B cell (primary cell): ENCODE measurements around the gene LPIN2. TPM values are rescaled to one million over a fixed set of nuclear protein-coding genes. Genes with fewer than 3 reads are reported as not detected.

Experiments used
- ATAC-seq: fragments of 200-7000 bp; cut with Tn5 transposase; one replicate; pipeline ENCODE4 v1.10.0; 2021; ENCODE audit warnings: low read depth, mild to moderate bottlenecking, moderate number of reproducible peaks, moderate library complexity
- CTCF ChIA-PET: fragments of 350-600 bp; sonication (Branson Sonifier 250); formaldehyde crosslinking; loops from one replicate; lab custom pipeline; 2021; ENCODE audit warnings: antibody characterized with exemption, inconsistent platforms; lab: Charles Lee
- POLR2A ChIA-PET: fragments of 350-600 bp; sonication (Branson Sonifier 250); formaldehyde crosslinking; loops from one replicate; lab custom pipeline; 2021; ENCODE audit warnings: antibody characterized with exemption; lab: Charles Lee
- DNase-seq: peaks from one replicate; pipeline ENCODE4 v3.0.0; 2013
- H2AFZ ChIP-seq: 2 replicates; pipeline ENCODE4 v1.6.1; 2012; ENCODE audit warnings: mild to moderate bottlenecking, low read depth, low read length; ENCODE audit not compliant: insufficient read depth, poor library complexity, severe bottlenecking
- H3K27ac ChIP-seq, 2 donors: 1 replicate in 1 of 2; 2 replicates in 1 of 2; pipeline ENCODE4 v1.5.1; 2012 to 2013; ENCODE audit warnings: low read length in 2 of 2, mild to moderate bottlenecking in 2 of 2, moderate library complexity in 1 of 2
- H3K27me3 ChIP-seq, 4 experiments: fragments of 200-600 bp in 1 of 4; sonication (generic) in 1 of 4; replicated peaks in 1 of 4; 1 replicate in 2 of 4; 2 replicates in 2 of 4; pipeline versions ENCODE4 v1.6.1 to v1.7.0; 2013 to 2016; ENCODE audit warnings: low read length in 3 of 4, mild to moderate bottlenecking in 2 of 4, mixed read lengths in 1 of 4, moderate library complexity in 1 of 4; ENCODE audit not compliant: insufficient read depth in 4 of 4, control insufficient read depth in 3 of 4; ENCODE audit errors: control extremely low read depth in 1 of 4
- H3K36me3 ChIP-seq, 2 experiments: replicated peaks in 1 of 2; 1 replicate in 1 of 2; 2 replicates in 1 of 2; pipeline versions ENCODE4 v1.6.1 to v1.7.1; 2013; ENCODE audit warnings: low read length in 1 of 2; ENCODE audit not compliant: insufficient read depth in 2 of 2, control insufficient read depth in 1 of 2; ENCODE audit errors: control extremely low read depth in 1 of 2, extremely low read depth in 1 of 2
- H3K4me1 ChIP-seq, 2 donors: fragments of 200-600 bp in 1 of 2; sonication (generic) in 1 of 2; 1 replicate in 1 of 2; 2 replicates in 1 of 2; pipeline versions ENCODE4 v1.5.1 to v1.6.1; 2013 to 2017; ENCODE audit warnings: low read length in 2 of 2; ENCODE audit not compliant: control insufficient read depth in 2 of 2, insufficient read depth in 2 of 2
- H3K4me2 ChIP-seq: replicated peaks from 2 replicates; pipeline ENCODE3; 2012; ENCODE audit warnings: mild to moderate bottlenecking, low read depth, low read length; ENCODE audit not compliant: poor library complexity, severe bottlenecking
- H3K4me3 ChIP-seq, 5 experiments: fragments of 200-600 bp in 1 of 5; sonication (generic) in 1 of 5; 1 replicate in 3 of 5; 2 replicates in 2 of 5; pipeline versions ENCODE4 v1.5.1 to v1.7.0; 2011 to 2016; ENCODE audit warnings: low read length in 4 of 5, mild to moderate bottlenecking in 4 of 5, low read depth in 2 of 5, control low read depth in 1 of 5, moderate library complexity in 1 of 5; ENCODE audit not compliant: insufficient read depth in 1 of 5; ENCODE audit errors: control extremely low read depth in 1 of 5, extremely low read depth in 1 of 5
- H3K79me2 ChIP-seq: fragments of 200-600 bp; sonication (generic); one replicate; pipeline ENCODE4 v1.6.0; 2016; ENCODE audit warnings: low read length; ENCODE audit not compliant: control insufficient read depth, insufficient read depth
- H3K9ac ChIP-seq: fragments of 200-600 bp; sonication (generic); 2 replicates; pipeline ENCODE4 v1.6.1; 2017; ENCODE audit warnings: mild to moderate bottlenecking, low read length, moderate library complexity
- H3K9me3 ChIP-seq, 3 donors: one replicate each; pipeline versions ENCODE4 v1.6.1 to v1.7.1; 2013; ENCODE audit warnings: low read length in 2 of 3; ENCODE audit not compliant: control insufficient read depth in 2 of 3, insufficient read depth in 1 of 3; ENCODE audit errors: control extremely low read depth in 1 of 3
- H4K20me1 ChIP-seq: 2 replicates; pipeline ENCODE4 v1.6.0; 2012; ENCODE audit warnings: mild to moderate bottlenecking, low read length; ENCODE audit not compliant: insufficient read depth, control insufficient read depth, poor library complexity, severe bottlenecking
- H3K27ac Mint-ChIP-seq: one replicate; pipeline ENCODE4 v1.8.0; 2021; ENCODE audit warnings: mixed read lengths
- H3K27me3 Mint-ChIP-seq: one replicate; pipeline ENCODE4 v1.8.0; 2021; ENCODE audit warnings: mixed read lengths
- H3K4me1 Mint-ChIP-seq: one replicate; pipeline ENCODE4 v1.8.0; 2021; ENCODE audit warnings: mixed read lengths
- H3K4me3 Mint-ChIP-seq: one replicate; pipeline ENCODE4 v1.8.0; 2021; ENCODE audit warnings: mixed read lengths
- H3K9me3 Mint-ChIP-seq: one replicate; pipeline ENCODE4 v1.8.0; 2022; ENCODE audit warnings: mixed read lengths; ENCODE audit not compliant: insufficient read depth
- CTCF ChIP-seq: fragments of 200-600 bp; IDR thresholded peaks from one replicate; pipeline ENCODE4 v1.8.0; 2022; ENCODE audit warnings: antibody characterized with exemption, mild to moderate bottlenecking
- EZH2 ChIP-seq: IDR thresholded peaks from 2 replicates; pipeline ENCODE4 v1.6.1; 2012; ENCODE audit warnings: borderline replicate concordance, low read depth, mild to moderate bottlenecking, moderate library complexity, low read length; ENCODE audit not compliant: insufficient read depth, poor library complexity, severe bottlenecking
- WGBS: methylation state at CpG from one replicate; pipeline ENCODE4 v1.1.5; 2013; ENCODE audit warnings: missing lambda C conversion rate; ENCODE audit not compliant: insufficient coverage; 5-methylcytosine and 5-hydroxymethylcytosine counted together
- intact Hi-C: fragments of 100-400 bp; cut with micrococcal nuclease; formaldehyde crosslinking; loops from one replicate; pipeline ENCODE4 v1.10.0; 2022
- polyA plus RNA-seq: library from polyadenylated mRNA; depleted of rRNA; stranded (reverse); fragments of >200 nt; gene quantifications from 2 replicates; pipeline ENCODE4 v1.2.3, GENCODE V29; 2012
- total RNA-seq, 2 donors: library from RNA; stranded (reverse); fragments of 120-200 nt in 1 of 2; gene quantifications; 1 replicate in 1 of 2; 2 replicates in 1 of 2; pipeline versions ENCODE4 v1.2.3 to v1.2.4, GENCODE V29; 2013 to 2022

LPIN2 gene
- total and polyA plus RNA-seq, 2 donors (not counting 1 experiment from before 2014, with no cell fraction given) = 8.0 to 31.0 TPM

GRCh38 chr18:3016585-3017297, 3.8 kb upstream of the LPIN2 start:
- peaks cover 43% of the 10 kb centered on the region for H3K4me1 Mint-ChIP-seq
- H3K79me2 ChIP-seq = peaks cover 6% of the 10 kb centered on the region
- TF ChIP-seq CTCF (no peak), EZH2 (no peak)
- intact Hi-C loops = loop anchor here (1.0 to 5.0 kb wide), 2 partner anchors 162 to 436 kb away; partner anchors contain the start of gene TGIF1
- peak overlapping the region; percentile 77 for H3K4me3 Mint-ChIP-seq
- no peaks in the 10 kb centered on the region for H4K20me1 ChIP-seq
- POLR2A ChIA-PET = interaction anchor here (0.6 to 0.7 kb wide), 2 partner anchors 71 to 280 kb away, joined by 3 to 7 read pairs; no protein-coding TSS in a partner anchor
- H3K9me3 Mint-ChIP-seq = no peaks in the 10 kb centered on the region
- ATAC-seq (peak; percentile 10), DNase-seq (peak; percentile 68)
- peak overlapping the region; percentile 64 to 82 for H3K27ac ChIP-seq
- peak overlapping the region in 4 of 5 experiments; percentile 1 to 53 (median 12) for H3K4me3 ChIP-seq
- H3K27me3 ChIP-seq = no peaks in the 10 kb centered on the region
- H3K36me3 ChIP-seq = no peaks in the 10 kb centered on the region
- peaks cover 49 to 51% of the 10 kb centered on the region in 2 donors for H3K4me1 ChIP-seq
- peak overlapping the region; percentile 79 for H3K4me2 ChIP-seq
- H3K27me3 Mint-ChIP-seq = no peaks in the 10 kb centered on the region
- H3K9ac ChIP-seq = peak overlapping the region; percentile 48
- peak overlapping the region; percentile 59 for H2AFZ ChIP-seq
- H3K9me3 ChIP-seq = peaks cover 0 to 2% (median 0%) of the 10 kb centered on the region in 3 donors
- WGBS = 13% methylated on average over 3 of the region's 3 CpGs
- peak overlapping the region; percentile 96 for H3K27ac Mint-ChIP-seq
- CTCF ChIA-PET = interaction anchor here (0.7 to 3.7 kb wide), 5 partner anchors 22 to 230 kb away, joined by 3 to 17 read pairs (median 5); no protein-coding TSS in a partner anchor

- peak overlapping the region; percentile 59 for H2AFZ ChIP-seq
- H3K36me3 ChIP-seq = no peaks in the 10 kb centered on the region
- no peaks in the 10 kb centered on the region for H4K20me1 ChIP-seq
- TF ChIP-seq EZH2 (no peak), CTCF (no peak)
- peaks cover 0 to 2% (median 0%) of the 10 kb centered on the region in 3 donors for H3K9me3 ChIP-seq
- Mint-ChIP-seq H3K9me3 (no peaks in the 10 kb centered on the region), H3K4me1 (peaks cover 49% of the 10 kb centered on the region), H3K27ac (peak overlapping the region; percentile 96), H3K4me3 (peak overlapping the region; percentile 77), H3K27me3 (no peaks in the 10 kb centered on the region)
- H3K4me1 ChIP-seq = peaks cover 51 to 54% of the 10 kb centered on the region in 2 donors
- DNase-seq (peak; percentile 19), ATAC-seq (no peak)
- peak overlapping the region; percentile 48 for H3K9ac ChIP-seq
- 78% methylated on average over 4 of the region's 4 CpGs for WGBS
- H3K4me2 ChIP-seq = peak overlapping the region; percentile 79
- intact Hi-C loops = loop anchor here (1.0 to 5.0 kb wide), 3 partner anchors 47 to 436 kb away; partner anchors contain the start of gene TGIF1
- ChIA-PET CTCF (interaction anchor here (1.2 to 3.7 kb wide), 5 partner anchors 21 to 230 kb away, joined by 3 to 17 read pairs (median 8); no protein-coding TSS in a partner anchor), POLR2A (no interaction called here)
- H3K4me3 ChIP-seq = peak overlapping the region in 1 of 5 experiments; percentile 53
- H3K27me3 ChIP-seq = no peaks in the 10 kb centered on the region
- peaks cover 15% of the 10 kb centered on the region for H3K79me2 ChIP-seq
- H3K27ac ChIP-seq = peak overlapping the region; percentile 64 to 82
Observed at GRCh38 chr18:3015851-3016250, 2.9 kb upstream of the LPIN2 start.
